ENCODE measurements around the gene TSHZ2. TPM values are rescaled to one million over a fixed set of nuclear protein-coding genes. Genes with fewer than 3 reads are reported as not detected.
"Not testable (repeated sequence)": the region's sequence is repeated elsewhere in the genome, so short reads cannot be mapped to it uniquely, and the experiment has no call there.

Gene TSHZ2
- total RNA-seq, 1 experiment from 2014 or later: 0.20 TPM

GRCh38 chr20:53515749-53516148 lies 543.6 kb downstream of the TSHZ2 start (continued):
- no peak for TF ChIP-seq AR (CRISPR knock-in tag; IDR thresholded peaks at IDR 0.05)
- no peak for TF ChIP-seq TCF7 (CRISPR knock-in tag; IDR thresholded peaks at IDR 0.05; ENCODE audit: low read depth)

- ATAC-seq (no peak), DNase-seq (ENCODE audit: low spot score) (no peak)
- Mint-ChIP-seq H3K4me1 (no peaks in the 10 kb centered on the region), H3K27me3 (ENCODE audit: low read depth) (no peaks in the 10 kb centered on the region; the same call in 1 of the 2 replicates), H3K27ac (no peak overlapping the region), H3K36me3 (no peaks in the 10 kb centered on the region), H3K9me3 (no peaks in the 10 kb centered on the region), H3K4me3 (no peak overlapping the region)
- ChIA-PET CTCF (interaction anchor here (0.7 kb wide), 1 partner anchor 412 kb away, joined by 3 read pairs; no protein-coding TSS in a partner anchor), POLR2A (no interaction called here)
- TF ChIP-seq GRHL2 (CRISPR knock-in tag; IDR thresholded peaks at IDR 0.05; ENCODE audit: insufficient replicate concordance, severe bottlenecking): no peak
- TF ChIP-seq CREB1 (CRISPR knock-in tag; IDR thresholded peaks at IDR 0.05): no peak
- TF ChIP-seq ATF3 (CRISPR knock-in tag; conservative IDR thresholded peaks at IDR 0.05): no peak
- TF ChIP-seq ZNF281 (CRISPR knock-in tag; IDR thresholded peaks at IDR 0.05): no peak
- no peak for TF ChIP-seq E2F1 (CRISPR knock-in tag; IDR thresholded peaks at IDR 0.05)
- TF ChIP-seq MLX (CRISPR knock-in tag; IDR thresholded peaks at IDR 0.05): no peak
- no peak for TF ChIP-seq CBFB (CRISPR knock-in tag; IDR thresholded peaks at IDR 0.05; ENCODE audit: low read depth)
- no peak for TF ChIP-seq SP1 (CRISPR knock-in tag; conservative IDR thresholded peaks at IDR 0.05)
- TF ChIP-seq RORB (CRISPR knock-in tag; IDR thresholded peaks at IDR 0.05): no peak
- TF ChIP-seq MAX (CRISPR knock-in tag; IDR thresholded peaks at IDR 0.05): no peak
- TF ChIP-seq ATF2 (CRISPR knock-in tag; IDR thresholded peaks at IDR 0.05; ENCODE audit: borderline replicate concordance, low read depth): no peak
- TF ChIP-seq ZNF396 (CRISPR knock-in tag; IDR thresholded peaks at IDR 0.05; ENCODE audit: borderline replicate concordance): no peak
- TF ChIP-seq ZSCAN18 (CRISPR knock-in tag; IDR thresholded peaks at IDR 0.05): no peak
- TF ChIP-seq SOX15 (CRISPR knock-in tag; IDR thresholded peaks at IDR 0.05): no peak
- no peak for TF ChIP-seq FOXK1 (CRISPR knock-in tag; IDR thresholded peaks at IDR 0.05)
- no peak for TF ChIP-seq ESRRA (CRISPR knock-in tag; IDR thresholded peaks at IDR 0.05; ENCODE audit: borderline replicate concordance)
- no peak for TF ChIP-seq NFE2L1 (CRISPR knock-in tag; IDR thresholded peaks at IDR 0.05)
- no peak for TF ChIP-seq ETV6 (CRISPR knock-in tag; IDR thresholded peaks at IDR 0.05)
These were observed 545.0 kb downstream of the TSHZ2 start for GRCh38 chr20:53517146-53517545.

- H3K27me3 Mint-ChIP-seq (ENCODE audit: low read depth); H3K27ac Mint-ChIP-seq; H3K4me3 Mint-ChIP-seq; H3K36me3 Mint-ChIP-seq; H3K9me3 Mint-ChIP-seq; H3K4me1 Mint-ChIP-seq; ATAC-seq; POLR2A ChIA-PET; DNase-seq (ENCODE audit: low spot score); CTCF ChIA-PET: not testable (repeated sequence)
These were observed 549.3 kb downstream of the TSHZ2 start for GRCh38 chr20:53521421-53521820.

Measured in WTC11 (cell line).